Lower lobe of right lung (tissue), 2 donors: ENCODE results near the gene RIC1. TPM values are rescaled to one million over a fixed set of nuclear protein-coding genes. Genes with fewer than 3 reads are reported as not detected.

ENCODE experiments used
- ATAC-seq, 2 donors: fragments of 200-7000 bp; cut with Tn5 transposase; one replicate each; pipeline ENCODE4 v1.9.1; 2020 to 2022; ENCODE audit warnings: mild to moderate bottlenecking in 2 of 2, moderate library complexity in 2 of 2
- DNase-seq: peaks from one replicate; pipeline ENCODE4 v3.0.0-alpha.2; 2020
- H3K27ac ChIP-seq: fragments of 200-600 bp; one replicate; pipeline ENCODE4 v1.8.0; 2022
- H3K27me3 ChIP-seq: fragments of 200-600 bp; one replicate; pipeline ENCODE4 v1.8.0; 2022; ENCODE audit warnings: low read depth
- H3K36me3 ChIP-seq: fragments of 200-600 bp; one replicate; pipeline ENCODE4 v1.8.0; 2022; ENCODE audit warnings: mild to moderate bottlenecking
- H3K4me1 ChIP-seq: fragments of 200-600 bp; one replicate; pipeline ENCODE4 v1.8.0; 2022
- H3K4me3 ChIP-seq: fragments of 200-600 bp; one replicate; pipeline ENCODE4 v1.8.0; 2022; ENCODE audit warnings: mild to moderate bottlenecking
- H3K9me3 ChIP-seq: fragments of 200-600 bp; one replicate; pipeline ENCODE4 v1.8.0; 2022
- CTCF ChIP-seq: fragments of 200-600 bp; IDR thresholded peaks from one replicate; pipeline ENCODE4 v1.8.0; 2022; ENCODE audit warnings: antibody characterized with exemption, mild to moderate bottlenecking
- intact Hi-C: fragments of 100-400 bp; cut with DNase I; formaldehyde crosslinking; loops from one replicate; pipeline ENCODE4 v1.11.0; 2022
- total RNA-seq: library from RNA; stranded (reverse); fragmentation: NEBNext Ultra II Directional; extraction: Animal tissue kit (Norgen Biotek cat#: 25700); gene quantifications from one replicate; pipeline ENCODE4 v1.2.1, GENCODE V29; 2021
- donor health status: DM: no; HTN: yes; CAD: no; lungs with severe emphysema.

RIC1 gene
- total RNA-seq, 1 donor from 2014 or later = 20.5 TPM

- ATAC-seq (no peak), DNase-seq (no peak)
- Histone ChIP-seq H3K27me3 (no peaks in the 10 kb centered on the region), H3K4me3 (no peak overlapping the region), H3K9me3 (no peaks in the 10 kb centered on the region), H3K4me1 (peaks cover 17% of the 10 kb centered on the region), H3K27ac (no peak overlapping the region), H3K36me3 (no peaks in the 10 kb centered on the region)
- no peak for TF ChIP-seq CTCF
- intact Hi-C loops = no loop called here
These were observed 42.5 kb upstream of the RIC1 start for GRCh38 chr9:5586391-5586802.

GRCh38 chr9:5587024-5587423 is 41.9 kb upstream of the RIC1 start:
- Histone ChIP-seq H3K4me1 (peaks cover 17% of the 10 kb centered on the region), H3K27me3 (no peaks in the 10 kb centered on the region), H3K36me3 (no peaks in the 10 kb centered on the region), H3K9me3 (no peaks in the 10 kb centered on the region), H3K4me3 (no peak overlapping the region), H3K27ac (no peak overlapping the region)
- no peak for DNase-seq
- no peak for TF ChIP-seq CTCF
- intact Hi-C loops = no loop called here
- peak in 1 of 2 donors; percentile 25 for ATAC-seq

GRCh38 chr9:5592231-5592630 is 36.7 kb upstream of the RIC1 start:
- DNase-seq (no peak), ATAC-seq (no peak)
- Histone ChIP-seq H3K36me3 (no peaks in the 10 kb centered on the region), H3K4me1 (peaks cover 8% of the 10 kb centered on the region), H3K9me3 (no peaks in the 10 kb centered on the region), H3K27me3 (no peaks in the 10 kb centered on the region), H3K27ac (no peak overlapping the region), H3K4me3 (no peak overlapping the region)
- TF ChIP-seq CTCF = no peak
- intact Hi-C loops = loop anchor here (10.0 kb wide), 1 partner anchor 397 kb away; no protein-coding TSS in a partner anchor

- Histone ChIP-seq H3K9me3 (no peaks in the 10 kb centered on the region), H3K27ac (no peak overlapping the region), H3K27me3 (no peaks in the 10 kb centered on the region), H3K36me3 (no peaks in the 10 kb centered on the region), H3K4me1 (peaks cover 8% of the 10 kb centered on the region), H3K4me3 (no peak overlapping the region)
- ATAC-seq (no peak), DNase-seq (no peak)
- TF ChIP-seq CTCF = no peak
- intact Hi-C loops = loop anchor here (10.0 kb wide), 1 partner anchor 398 kb away; no protein-coding TSS in a partner anchor
These were observed 36.0 kb upstream of the RIC1 start for GRCh38 chr9:5592904-5593303.

GRCh38 chr9:5593904-5594303 is 35.0 kb upstream of the RIC1 start:
- Histone ChIP-seq H3K27me3 (no peaks in the 10 kb centered on the region), H3K4me1 (peaks cover 8% of the 10 kb centered on the region), H3K27ac (no peak overlapping the region), H3K9me3 (no peaks in the 10 kb centered on the region), H3K4me3 (no peak overlapping the region), H3K36me3 (no peaks in the 10 kb centered on the region)
- intact Hi-C loops = loop anchor here (10.0 kb wide), 1 partner anchor 399 kb away; no protein-coding TSS in a partner anchor
- no peak for ATAC-seq
- no peak for TF ChIP-seq CTCF
- no peak for DNase-seq
